Mesendoderm (in vitro differentiated cells): ENCODE data around the gene RPS6KA4. TPM values are rescaled to one million over a fixed set of nuclear protein-coding genes. Genes with fewer than 3 reads are reported as not detected.

Source experiments
- DNase-seq: peaks from one replicate; pipeline ENCODE4 v3.0.0; 2013
- H2AK5ac ChIP-seq: 2 replicates; pipeline ENCODE4 v1.6.1; 2013; ENCODE audit warnings: low read length, inconsistent platforms
- H2BK120ac ChIP-seq: 2 replicates; pipeline ENCODE4 v1.6.1; 2013; ENCODE audit warnings: low read depth, mild to moderate bottlenecking, low read length, moderate library complexity, mixed read lengths
- H2BK15ac ChIP-seq: replicated peaks from 2 replicates; pipeline ENCODE4 v1.6.1; 2013; ENCODE audit warnings: low read depth, mild to moderate bottlenecking, moderate library complexity
- H2BK5ac ChIP-seq: 2 replicates; pipeline ENCODE4 v1.6.1; 2013; ENCODE audit warnings: low read length, inconsistent platforms
- H3K18ac ChIP-seq: 2 replicates; pipeline ENCODE4 v1.6.1; 2013; ENCODE audit warnings: mild to moderate bottlenecking, low read length, mixed read lengths
- H3K23ac ChIP-seq: one replicate; pipeline ENCODE4 v1.6.1; 2013; ENCODE audit warnings: low read length
- H3K27ac ChIP-seq: 2 replicates; pipeline ENCODE4 v1.5.1; 2013; ENCODE audit warnings: low read depth, mild to moderate bottlenecking, inconsistent platforms, low read length, moderate library complexity
- H3K27me3 ChIP-seq: 2 replicates; pipeline ENCODE4 v1.6.1; 2013; ENCODE audit warnings: low read length, control low read depth, mild to moderate bottlenecking, inconsistent platforms; ENCODE audit not compliant: insufficient read depth, poor library complexity
- H3K36me3 ChIP-seq: 2 replicates; pipeline ENCODE4 v1.6.1; 2013; ENCODE audit warnings: low read length, inconsistent platforms; ENCODE audit not compliant: control insufficient read depth, insufficient read depth
- H3K4ac ChIP-seq: one replicate; pipeline ENCODE4 v1.6.1; 2013; ENCODE audit warnings: low read depth, mild to moderate bottlenecking, low read length, moderate library complexity
- H3K4me1 ChIP-seq: 2 replicates; pipeline ENCODE4 v1.6.1; 2013; ENCODE audit warnings: low read depth, low read length, inconsistent platforms; ENCODE audit not compliant: control insufficient read depth
- H3K4me2 ChIP-seq: 2 replicates; pipeline ENCODE4 v1.6.1; 2013; ENCODE audit warnings: low read length
- H3K4me3 ChIP-seq: 2 replicates; pipeline ENCODE4 v1.5.1; 2013; ENCODE audit warnings: mild to moderate bottlenecking, low read length
- H3K56ac ChIP-seq: one replicate; pipeline ENCODE4 v1.6.1; 2013; ENCODE audit warnings: low read length
- H3K79me1 ChIP-seq: 2 replicates; pipeline ENCODE4 v1.6.1; 2013; ENCODE audit warnings: low read length, inconsistent platforms
- H3K79me2 ChIP-seq: 2 replicates; pipeline ENCODE4 v1.6.1; 2013; ENCODE audit warnings: mild to moderate bottlenecking, low read length; ENCODE audit not compliant: control insufficient read depth, insufficient read depth
- H3K9ac ChIP-seq: 2 replicates; pipeline ENCODE4 v1.6.1; 2013; ENCODE audit warnings: low read length, inconsistent platforms
- H4K5ac ChIP-seq: one replicate; pipeline ENCODE4 v1.6.1; 2013; ENCODE audit warnings: low read length
- H4K8ac ChIP-seq: one replicate; pipeline ENCODE4 v1.6.1; 2013; ENCODE audit warnings: low read depth, mild to moderate bottlenecking, control low read depth, low read length, moderate library complexity
- WGBS: extraction: QIAGEN DNeasy Blood & Tissue Kit; methylation state at CpG from one replicate; pipeline ENCODE4 v1.1.7; 2013; ENCODE audit warnings: low lambda C conversion rate, missing lambda C conversion rate; ENCODE audit not compliant: insufficient coverage; ENCODE audit errors: extremely low coverage; 5-methylcytosine and 5-hydroxymethylcytosine counted together
- polyA plus RNA-seq, 2 experiments: library from polyadenylated mRNA; stranded (reverse); fragments of 200-250 nt; gene quantifications; one replicate each; pipeline ENCODE4 v1.2.3, GENCODE V29; 2013

The RPS6KA4 gene
- 4.8 TPM for polyA plus RNA-seq (2013, experiment 1 of 2)
- 4.6 TPM for polyA plus RNA-seq (2013, experiment 2 of 2)

DNA sequence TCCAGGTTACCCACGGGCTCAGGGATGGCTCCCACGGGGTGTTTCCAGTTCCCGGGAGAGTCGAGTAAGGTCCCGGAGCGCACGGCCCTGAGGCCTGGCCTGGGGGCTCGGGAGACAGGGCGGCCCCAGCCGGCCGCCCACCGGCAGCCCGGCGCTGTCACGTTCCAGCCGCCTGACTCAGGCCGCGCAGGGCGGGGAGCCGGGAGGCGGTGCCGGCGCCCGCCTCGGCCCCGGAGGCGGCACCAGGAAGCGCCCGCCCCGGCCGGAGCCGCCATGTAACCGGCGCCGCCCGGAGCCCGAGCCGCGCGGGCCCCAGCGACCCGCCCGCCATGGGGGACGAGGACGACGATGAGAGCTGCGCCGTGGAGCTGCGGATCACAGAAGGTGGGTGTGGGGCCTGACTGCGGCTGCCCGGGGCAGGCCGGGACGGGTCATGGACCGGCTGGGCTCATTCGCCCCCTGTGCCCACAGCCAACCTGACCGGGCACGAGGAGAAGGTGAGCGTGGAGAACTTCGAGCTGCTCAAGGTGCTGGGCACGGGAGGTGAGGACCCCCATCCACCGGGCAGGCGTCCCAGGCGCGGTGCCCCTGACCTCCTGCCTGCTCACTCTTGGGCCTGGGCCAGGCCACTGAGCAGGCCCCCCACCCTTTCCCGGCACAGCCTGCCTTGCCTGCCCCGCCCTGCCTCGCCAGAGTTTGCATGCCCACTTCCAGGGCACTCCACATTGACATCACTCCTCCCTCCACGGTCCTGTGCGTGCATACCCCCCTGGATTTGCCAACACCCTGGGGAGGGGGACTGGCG is at the start of gene RPS6KA4:
TSS of gene RPS6KA4 (plus strand) at position 256 of the 805 bp plus-strand sequence. CDS start at position 330, 74 bp downstream.
- Histone ChIP-seq H3K27me3 (no peaks in the 10 kb centered on the region), H3K9ac (peak within 1 kb of the TSS; percentile 92), H2BK15ac (no peak within 1 kb of the TSS), H3K4ac (peak within 1 kb of the TSS; percentile 26), H3K4me2 (peak within 1 kb of the TSS; percentile 86), H3K27ac (peak within 1 kb of the TSS; percentile 48), H3K79me1 (peaks cover 4% of the 10 kb centered on the region), H3K79me2 (no peaks in the 10 kb centered on the region), H3K4me3 (peak within 1 kb of the TSS; percentile 81), H3K56ac (peak within 1 kb of the TSS; percentile 98), H4K8ac (no peak within 1 kb of the TSS), H3K36me3 (no peaks in the 10 kb centered on the region), H2BK5ac (peak within 1 kb of the TSS; percentile 83), H3K18ac (peak within 1 kb of the TSS; percentile 41), H3K23ac (peak within 1 kb of the TSS; percentile 94), H4K5ac (no peak within 1 kb of the TSS), H2BK120ac (no peak within 1 kb of the TSS), H3K4me1 (peaks cover 10% of the 10 kb centered on the region), H2AK5ac (no peak within 1 kb of the TSS)
- WGBS = no CpG with 5 or more reads among the region's 70 CpGs
- peak; percentile 74 for DNase-seq

DNA sequence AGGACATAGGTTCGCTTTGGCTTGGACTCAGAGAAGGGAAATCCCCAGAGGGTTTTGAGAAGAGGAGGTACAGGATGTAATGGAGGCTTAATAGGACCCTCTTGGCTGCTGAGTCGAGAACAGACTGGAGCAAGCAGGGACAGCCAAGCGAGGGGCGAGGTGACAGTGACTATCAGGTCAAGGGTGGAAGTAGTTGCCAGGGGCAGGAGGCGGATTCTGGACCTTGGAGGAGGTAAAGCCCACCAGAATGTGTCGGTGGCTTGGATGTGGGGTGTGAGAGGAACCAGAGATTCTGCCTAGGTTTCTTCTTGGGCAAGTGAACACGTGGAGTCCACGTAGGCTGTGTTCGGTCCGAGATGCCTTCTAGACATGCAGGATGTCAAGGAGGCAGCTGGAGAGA is 46.0 kb upstream of the RPS6KA4 start:
- H3K9ac ChIP-seq = no peak overlapping the region
- H3K23ac ChIP-seq = no peak overlapping the region
- no peak overlapping the region for H2BK15ac ChIP-seq
- H2BK5ac ChIP-seq = no peak overlapping the region
- WGBS = no CpG with 5 or more reads among the region's 10 CpGs
- H3K79me2 ChIP-seq = peaks cover 4% of the 10 kb centered on the region
- H3K36me3 ChIP-seq = no peaks in the 10 kb centered on the region
- no peak overlapping the region for H3K56ac ChIP-seq
- H3K27ac ChIP-seq = no peak overlapping the region
- H3K4me2 ChIP-seq = no peak overlapping the region
- no peaks in the 10 kb centered on the region for H3K79me1 ChIP-seq
- H3K18ac ChIP-seq = no peak overlapping the region
- H3K4ac ChIP-seq = no peak overlapping the region
- H3K4me3 ChIP-seq = no peak overlapping the region
- no peaks in the 10 kb centered on the region for H3K4me1 ChIP-seq
- DNase-seq = no peak
- H3K27me3 ChIP-seq = no peaks in the 10 kb centered on the region
- H4K8ac ChIP-seq = no peak overlapping the region
- H4K5ac ChIP-seq = no peak overlapping the region
- H2BK120ac ChIP-seq = no peak overlapping the region
- H2AK5ac ChIP-seq = no peak overlapping the region

DNA sequence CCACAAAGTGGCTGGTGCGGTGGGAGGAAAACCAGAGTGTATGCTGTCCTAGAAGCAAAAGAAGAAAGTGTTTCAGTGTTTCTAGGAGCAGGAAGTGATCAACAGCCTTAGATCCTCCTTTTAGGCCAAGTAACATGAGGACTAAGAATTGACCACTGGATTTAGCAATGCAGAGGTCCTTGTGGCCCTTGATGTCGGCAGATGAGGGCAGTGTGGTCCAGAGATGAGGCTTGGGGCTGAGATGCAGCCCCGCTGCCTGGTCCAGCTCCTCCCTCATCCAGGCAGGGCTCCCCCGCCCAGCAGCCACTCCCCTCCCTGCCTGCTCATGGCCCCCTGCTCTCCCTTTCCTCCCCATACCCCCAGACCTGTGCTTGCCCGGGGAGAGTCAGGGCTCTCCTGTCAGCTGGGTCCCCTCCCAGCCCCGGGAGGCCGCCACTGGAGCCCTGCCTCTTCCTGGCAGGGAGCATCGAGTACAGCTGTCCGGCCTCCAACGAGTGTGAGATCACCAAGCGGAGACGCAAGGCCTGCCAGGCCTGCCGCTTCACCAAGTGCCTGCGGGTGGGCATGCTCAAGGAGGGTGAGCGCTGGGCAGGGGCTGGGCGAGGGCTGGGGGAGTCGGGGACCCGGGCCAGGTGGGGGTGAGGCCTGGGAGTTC is 45.3 kb upstream of the RPS6KA4 start:
- Histone ChIP-seq H3K56ac (no peak overlapping the region), H3K27ac (no peak overlapping the region), H2AK5ac (no peak overlapping the region), H3K4ac (no peak overlapping the region), H2BK15ac (no peak overlapping the region), H3K23ac (no peak overlapping the region), H3K4me3 (no peak overlapping the region), H2BK120ac (no peak overlapping the region), H4K5ac (no peak overlapping the region), H4K8ac (no peak overlapping the region), H3K79me1 (no peaks in the 10 kb centered on the region), H3K9ac (no peak overlapping the region), H3K79me2 (peaks cover 4% of the 10 kb centered on the region), H3K36me3 (no peaks in the 10 kb centered on the region), H3K4me2 (no peak overlapping the region), H2BK5ac (no peak overlapping the region), H3K18ac (no peak overlapping the region), H3K4me1 (no peaks in the 10 kb centered on the region), H3K27me3 (no peaks in the 10 kb centered on the region)
- WGBS = no CpG with 5 or more reads among the region's 18 CpGs
- no peak for DNase-seq

DNA sequence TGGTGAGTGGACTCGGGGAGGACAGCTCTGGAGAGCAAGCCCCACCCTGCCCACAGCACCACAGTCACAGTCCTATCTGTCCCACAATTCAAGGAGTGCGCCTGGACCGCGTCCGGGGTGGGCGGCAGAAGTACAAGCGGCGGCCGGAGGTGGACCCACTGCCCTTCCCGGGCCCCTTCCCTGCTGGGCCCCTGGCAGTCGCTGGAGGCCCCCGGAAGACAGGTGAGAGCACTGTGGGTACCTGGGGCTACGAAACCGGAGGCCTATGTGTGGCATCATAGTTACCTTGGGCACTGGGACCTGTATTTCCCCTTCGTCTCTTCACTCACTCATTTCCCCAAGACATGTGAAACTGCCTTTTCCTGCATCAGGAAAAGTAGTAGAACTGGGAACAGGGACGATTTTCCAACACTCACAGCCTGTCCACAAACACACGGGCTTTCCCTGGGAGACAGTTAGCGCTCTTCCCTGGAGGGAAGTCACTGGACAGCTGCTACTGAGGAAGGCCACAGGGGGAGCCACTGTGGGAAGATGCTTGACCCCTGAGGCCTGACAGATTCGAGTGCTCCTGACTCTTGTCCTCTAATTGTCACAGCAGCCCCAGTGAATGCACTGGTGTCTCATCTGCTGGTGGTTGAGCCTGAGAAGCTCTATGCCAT is 44.7 kb upstream of the RPS6KA4 start:
- peaks cover 4% of the 10 kb centered on the region for H3K79me2 ChIP-seq
- WGBS = no CpG with 5 or more reads among the region's 19 CpGs
- H2BK5ac ChIP-seq = no peak overlapping the region
- no peak for DNase-seq
- no peak overlapping the region for H3K4ac ChIP-seq
- no peak overlapping the region for H3K27ac ChIP-seq
- H3K9ac ChIP-seq = no peak overlapping the region
- no peak overlapping the region for H4K5ac ChIP-seq
- no peak overlapping the region for H2BK120ac ChIP-seq
- no peak overlapping the region for H3K18ac ChIP-seq
- H3K23ac ChIP-seq = no peak overlapping the region
- H2BK15ac ChIP-seq = no peak overlapping the region
- H4K8ac ChIP-seq = no peak overlapping the region
- H3K4me2 ChIP-seq = no peak overlapping the region
- no peaks in the 10 kb centered on the region for H3K36me3 ChIP-seq
- no peak overlapping the region for H2AK5ac ChIP-seq
- H3K4me1 ChIP-seq = peaks cover 2% of the 10 kb centered on the region
- H3K4me3 ChIP-seq = no peak overlapping the region
- peaks cover 2% of the 10 kb centered on the region for H3K79me1 ChIP-seq
- no peaks in the 10 kb centered on the region for H3K27me3 ChIP-seq
- no peak overlapping the region for H3K56ac ChIP-seq

DNA sequence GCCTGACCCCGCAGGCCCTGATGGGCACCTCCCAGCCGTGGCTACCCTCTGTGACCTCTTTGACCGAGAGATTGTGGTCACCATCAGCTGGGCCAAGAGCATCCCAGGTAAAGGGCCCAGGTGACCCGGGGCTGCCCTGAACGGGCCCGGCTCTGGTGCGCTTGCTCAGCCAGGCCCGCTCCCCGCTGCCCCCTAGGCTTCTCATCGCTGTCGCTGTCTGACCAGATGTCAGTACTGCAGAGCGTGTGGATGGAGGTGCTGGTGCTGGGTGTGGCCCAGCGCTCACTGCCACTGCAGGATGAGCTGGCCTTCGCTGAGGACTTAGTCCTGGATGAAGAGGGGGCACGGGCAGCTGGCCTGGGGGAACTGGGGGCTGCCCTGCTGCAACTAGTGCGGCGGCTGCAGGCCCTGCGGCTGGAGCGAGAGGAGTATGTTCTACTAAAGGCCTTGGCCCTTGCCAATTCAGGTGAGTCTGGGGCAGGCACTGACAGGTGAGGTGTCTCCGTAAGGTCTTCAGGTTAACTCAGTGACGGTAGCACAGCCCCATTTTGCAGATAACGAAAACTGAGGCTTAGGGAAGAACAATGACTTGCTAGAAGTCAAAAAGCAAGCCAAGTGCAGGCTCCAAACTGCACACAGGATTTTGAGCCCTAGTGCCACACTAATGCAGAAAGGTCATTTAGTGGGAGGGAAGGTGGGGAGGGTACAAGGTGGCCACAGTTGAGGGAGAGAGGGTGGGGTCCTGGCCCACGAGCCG is 44.0 kb upstream of the RPS6KA4 start:
- H3K79me2 ChIP-seq = peaks cover 4% of the 10 kb centered on the region
- no peak overlapping the region for H3K9ac ChIP-seq
- DNase-seq = no peak
- H3K27me3 ChIP-seq = no peaks in the 10 kb centered on the region
- no CpG with 5 or more reads among the region's 24 CpGs for WGBS
- no peak overlapping the region for H2BK5ac ChIP-seq
- H3K36me3 ChIP-seq = no peaks in the 10 kb centered on the region
- no peak overlapping the region for H3K4me3 ChIP-seq
- H3K23ac ChIP-seq = no peak overlapping the region
- H4K5ac ChIP-seq = no peak overlapping the region
- H2AK5ac ChIP-seq = no peak overlapping the region
- H2BK15ac ChIP-seq = no peak overlapping the region
- no peak overlapping the region for H3K4me2 ChIP-seq
- H3K18ac ChIP-seq = no peak overlapping the region
- H3K56ac ChIP-seq = no peak overlapping the region
- H3K79me1 ChIP-seq = peaks cover 5% of the 10 kb centered on the region
- H3K4ac ChIP-seq = no peak overlapping the region
- H2BK120ac ChIP-seq = no peak overlapping the region
- no peak overlapping the region for H3K27ac ChIP-seq
- no peak overlapping the region for H4K8ac ChIP-seq
- H3K4me1 ChIP-seq = peaks cover 3% of the 10 kb centered on the region
